ENCODE results near the gene PNPLA3.

DNA sequence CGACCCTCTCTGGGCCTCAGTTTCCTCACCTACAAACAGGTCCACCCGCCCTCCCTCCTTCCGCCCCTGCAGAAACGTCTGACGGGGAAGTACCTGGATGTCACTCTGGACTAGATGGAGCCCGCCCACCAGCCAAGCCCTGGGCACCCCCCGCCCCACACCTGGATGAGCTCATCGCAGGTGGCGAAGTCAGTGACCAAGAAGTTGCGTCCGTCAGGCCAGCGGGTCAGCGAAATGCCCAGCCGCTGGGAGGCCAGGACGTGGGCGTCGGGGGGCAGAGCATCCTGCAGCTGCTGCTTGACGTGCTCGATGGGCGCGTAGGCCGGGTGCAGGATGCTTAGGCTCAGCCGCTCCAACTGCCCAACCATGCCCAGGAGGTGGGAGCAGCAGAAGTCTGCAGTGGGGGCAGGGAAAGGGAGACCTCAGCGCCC lies 32.7 kb upstream of the PNPLA3 start:
- no peak for TF ChIP-seq RAD21 (IDR thresholded peaks at IDR 0.05; ENCODE audit: low read length)
- TF ChIP-seq, protein P1, sequence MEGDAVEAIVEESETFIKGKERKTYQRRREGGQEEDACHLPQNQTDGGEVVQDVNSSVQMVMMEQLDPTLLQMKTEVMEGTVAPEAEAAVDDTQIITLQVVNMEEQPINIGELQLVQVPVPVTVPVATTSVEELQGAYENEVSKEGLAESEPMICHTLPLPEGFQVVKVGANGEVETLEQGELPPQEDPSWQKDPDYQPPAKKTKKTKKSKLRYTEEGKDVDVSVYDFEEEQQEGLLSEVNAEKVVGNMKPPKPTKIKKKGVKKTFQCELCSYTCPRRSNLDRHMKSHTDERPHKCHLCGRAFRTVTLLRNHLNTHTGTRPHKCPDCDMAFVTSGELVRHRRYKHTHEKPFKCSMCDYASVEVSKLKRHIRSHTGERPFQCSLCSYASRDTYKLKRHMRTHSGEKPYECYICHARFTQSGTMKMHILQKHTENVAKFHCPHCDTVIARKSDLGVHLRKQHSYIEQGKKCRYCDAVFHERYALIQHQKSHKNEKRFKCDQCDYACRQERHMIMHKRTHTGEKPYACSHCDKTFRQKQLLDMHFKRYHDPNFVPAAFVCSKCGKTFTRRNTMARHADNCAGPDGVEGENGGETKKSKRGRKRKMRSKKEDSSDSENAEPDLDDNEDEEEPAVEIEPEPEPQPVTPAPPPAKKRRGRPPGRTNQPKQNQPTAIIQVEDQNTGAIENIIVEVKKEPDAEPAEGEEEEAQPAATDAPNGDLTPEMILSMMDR (conservative IDR thresholded peaks at IDR 0.05; ENCODE audit: low read depth, low read length), result no peak
- no peak for TF ChIP-seq FOS (IDR thresholded peaks at IDR 0.05; ENCODE audit: low read depth, low read length)
- TF ChIP-seq POLR2A (IDR thresholded peaks at IDR 0.05; ENCODE audit: low read depth, low read length), result no peak
- no peak for TF ChIP-seq NFE2L2 (IDR thresholded peaks at IDR 0.05; ENCODE audit: low read depth, low read length)
